ENCODE data around the gene RBM11.
"Not testable (repeated sequence)": the region's sequence is repeated elsewhere in the genome, so short reads cannot be mapped to it uniquely, and the experiment has no call there.

The RBM11 gene

GRCh38 chr21:14215971-14216641 is at the start of gene RBM11:
Gene RBM11, plus strand, starts transcription at chr21:14216157. Its CDS starts 30 bp downstream, at chr21:14216187.
- peak; percentile 39 to 85 (median 57) for DNase-seq (ENCODE audit: low read depth in 3 of 3)

DNA sequence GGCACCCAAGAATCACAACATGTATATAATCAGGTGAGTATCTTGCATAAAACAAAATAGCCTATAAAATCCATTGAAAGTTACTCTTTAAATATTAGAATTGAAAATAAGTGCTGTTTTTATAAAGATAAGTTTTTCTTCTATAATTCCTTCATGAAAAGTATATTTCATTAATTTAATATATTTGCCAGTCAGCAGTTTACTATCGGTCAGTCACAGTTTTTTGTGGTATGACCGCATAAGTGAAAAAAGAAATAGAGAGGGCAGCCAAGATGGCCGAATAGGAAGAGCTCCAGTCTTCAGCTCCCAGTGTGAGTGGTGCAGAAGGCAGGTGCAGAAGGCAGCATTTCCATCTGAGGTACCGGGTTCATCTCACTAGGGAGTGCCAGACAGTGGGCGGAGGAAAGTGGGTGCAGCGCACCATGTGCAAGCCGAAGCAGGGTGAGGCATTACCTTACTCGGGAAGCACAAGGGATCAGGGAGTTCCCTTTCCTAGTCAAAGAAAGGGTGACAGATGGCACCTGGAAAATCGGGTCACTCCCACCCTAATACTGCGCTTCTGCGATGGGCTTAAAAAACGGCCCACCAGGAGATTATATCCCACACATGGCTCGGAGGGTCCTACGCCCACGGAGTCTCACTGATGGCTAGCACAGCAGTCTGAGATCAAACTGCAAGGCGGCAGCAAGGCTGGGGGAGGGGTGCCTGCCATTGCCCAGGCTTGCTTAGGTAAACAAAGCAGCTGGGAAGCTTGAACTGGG is 49.3 kb upstream of the RBM11 start:
- not testable (repeated sequence) for DNase-seq (ENCODE audit: low read depth in 3 of 3)

DNA sequence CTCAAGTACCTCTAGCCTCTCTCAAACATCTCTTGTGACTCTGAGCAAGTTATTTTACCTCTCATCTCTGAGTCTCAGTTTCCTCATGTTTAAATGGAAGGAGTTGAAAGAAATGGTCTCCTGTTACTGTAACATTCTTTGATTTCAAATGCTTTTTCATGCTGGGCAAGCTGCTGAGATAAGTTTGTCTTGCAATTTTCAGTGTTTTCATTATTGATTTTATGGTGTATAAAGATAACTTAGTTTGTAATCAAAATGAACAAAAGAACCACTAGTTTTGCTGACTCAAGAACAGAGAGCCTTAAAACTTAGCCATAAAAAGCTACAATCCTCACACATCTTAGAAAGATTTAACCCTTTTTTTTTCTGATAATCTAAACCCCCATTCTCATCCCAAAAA is 9.7 kb upstream of the RBM11 start:
- no peak for DNase-seq (ENCODE audit: low read depth in 3 of 3)

GRCh38 chr21:14210738-14211137 is 5.2 kb upstream of the RBM11 start, which contains the start of gene LIPI:
Gene LIPI, minus strand, starts transcription at chr21:14210955. Its CDS starts 110 bp downstream, at chr21:14210845.
- no peak for DNase-seq (ENCODE audit: low read depth in 3 of 3)

- no peak for DNase-seq (ENCODE audit: low read depth in 3 of 3)
Measured at GRCh38 chr21:14213164-14213563, 2.8 kb upstream of the RBM11 start.

DNA sequence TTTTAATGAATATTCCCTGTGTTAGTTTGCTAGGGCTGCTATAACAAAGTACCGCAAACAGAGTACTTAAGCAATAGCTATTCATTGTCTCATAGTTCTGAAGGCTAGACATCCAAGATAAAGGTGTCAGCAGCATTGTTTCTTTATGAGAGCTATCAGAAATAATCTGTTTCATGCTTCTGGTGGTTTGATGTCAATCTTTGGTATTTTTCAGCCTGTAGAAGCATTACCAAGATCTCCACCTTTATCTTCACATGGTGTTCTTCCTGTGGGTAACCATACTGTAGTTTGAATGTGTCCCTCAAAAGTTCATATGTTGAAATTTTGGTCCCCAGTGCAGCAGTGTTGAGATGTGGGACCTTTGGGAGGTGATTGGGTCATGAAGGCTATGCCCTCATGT is 7.4 kb downstream of the RBM11 start:
- DNase-seq (ENCODE audit: low read depth in 3 of 3) = no peak

GRCh38 chr21:14229399-14229798 is 13.4 kb downstream of the RBM11 start:
- no peak for DNase-seq (ENCODE audit: low read depth in 3 of 3)

GRCh38 chr21:14235101-14235500 is 19.1 kb downstream of the RBM11 start:
- no peak for DNase-seq (ENCODE audit: low read depth in 3 of 3)

GRCh38 chr21:14236180-14236579 is 20.2 kb downstream of the RBM11 start:
- DNase-seq (ENCODE audit: low read depth in 3 of 3) = no peak

GRCh38 chr21:14239281-14239680 is 23.3 kb downstream of the RBM11 start:
- DNase-seq (ENCODE audit: low read depth in 3 of 3) = no peak

DNA sequence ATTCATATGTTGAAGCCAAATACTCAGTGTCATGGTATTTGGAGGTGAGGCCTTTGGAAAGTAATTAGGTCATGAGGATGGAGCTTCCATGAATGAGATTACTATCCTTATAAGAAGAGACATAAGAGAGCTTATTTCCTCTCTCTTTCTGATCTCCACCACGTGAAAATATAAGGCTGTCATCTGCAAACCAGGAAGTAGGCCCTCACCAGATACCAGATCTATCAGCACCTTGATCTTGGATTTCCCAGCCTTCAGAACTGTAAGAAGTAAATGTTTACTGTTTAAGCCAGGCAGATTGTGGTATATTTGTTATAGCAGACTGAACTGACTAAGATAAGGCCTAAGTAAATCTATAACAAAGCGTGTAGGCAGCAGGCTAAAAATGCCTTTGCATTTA is 25.3 kb downstream of the RBM11 start:
- DNase-seq (ENCODE audit: low read depth in 3 of 3) = no peak

GRCh38 chr21:14243461-14243860 is 27.5 kb downstream of the RBM11 start:
- no peak for DNase-seq (ENCODE audit: low read depth in 3 of 3)

DNA sequence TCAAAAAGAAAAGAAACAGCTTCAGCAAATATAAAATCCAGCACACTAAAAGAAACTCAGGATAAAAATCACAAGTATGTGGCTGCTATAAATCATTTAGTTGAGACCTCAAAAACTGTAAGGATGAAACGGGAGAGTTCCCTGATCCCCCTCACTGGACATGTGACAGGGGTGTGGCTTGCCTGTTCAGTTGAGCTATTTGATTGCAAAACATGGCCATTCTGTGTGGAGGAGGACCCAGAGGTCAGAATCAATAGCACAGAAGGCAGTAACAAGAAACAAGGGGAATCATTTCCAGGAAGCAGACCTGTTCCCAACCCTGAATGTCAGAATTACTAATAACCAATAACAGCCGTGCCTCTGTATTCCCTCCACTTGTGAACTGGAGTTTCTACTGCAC is 27.9 kb downstream of the RBM11 start:
- DNase-seq (ENCODE audit: low read depth in 3 of 3) = no peak

- DNase-seq (ENCODE audit: low read depth in 3 of 3) = no peak
Measured at GRCh38 chr21:14244911-14245310, 29.0 kb downstream of the RBM11 start.

DNA sequence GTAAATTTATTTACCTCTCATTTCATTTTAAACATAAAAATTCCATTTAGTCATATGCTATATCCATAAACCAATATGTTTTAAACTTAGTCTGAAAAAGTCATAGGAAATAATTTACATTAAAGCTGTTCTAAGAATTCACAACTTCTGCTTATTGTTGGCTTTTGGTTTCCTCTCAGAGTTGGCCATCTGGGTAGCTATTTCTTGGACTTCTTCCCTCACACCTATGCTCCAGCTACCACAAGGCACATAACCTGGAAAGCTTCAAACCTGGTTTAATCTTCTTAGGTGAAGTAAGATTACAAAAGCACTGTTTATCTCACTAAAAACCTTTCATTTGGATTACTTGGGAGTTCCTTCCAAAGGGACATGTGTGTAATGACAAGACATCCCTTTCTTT is 29.8 kb downstream of the RBM11 start:
- DNase-seq (ENCODE audit: low read depth in 3 of 3) = no peak

DNA sequence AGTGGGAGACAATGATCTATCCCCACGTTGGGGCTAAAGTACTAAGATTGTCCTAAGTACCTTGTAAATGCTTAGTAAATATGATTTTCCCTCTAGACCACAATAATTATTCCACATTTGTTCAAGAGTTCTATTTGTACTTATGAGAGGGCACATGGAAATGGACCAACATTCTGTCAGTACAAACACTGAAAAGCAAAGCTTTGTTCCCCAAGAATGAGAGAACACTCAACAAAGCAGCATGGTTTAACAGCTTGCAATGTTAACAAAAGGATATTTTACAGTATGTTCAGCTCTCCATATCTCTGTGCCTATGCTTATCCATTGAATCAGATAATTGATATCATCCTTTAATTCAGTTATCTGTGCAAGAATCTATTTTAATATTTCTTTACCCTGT is 35.4 kb downstream of the RBM11 start:
- DNase-seq (ENCODE audit: low read depth in 3 of 3) = no peak

- DNase-seq (ENCODE audit: low read depth in 3 of 3) = no peak
Measured at GRCh38 chr21:14259747-14260146, 43.8 kb downstream of the RBM11 start.

GRCh38 chr21:14260174-14260764 is 44.3 kb downstream of the RBM11 start:
- no peak for DNase-seq (ENCODE audit: low read depth in 3 of 3)

DNA sequence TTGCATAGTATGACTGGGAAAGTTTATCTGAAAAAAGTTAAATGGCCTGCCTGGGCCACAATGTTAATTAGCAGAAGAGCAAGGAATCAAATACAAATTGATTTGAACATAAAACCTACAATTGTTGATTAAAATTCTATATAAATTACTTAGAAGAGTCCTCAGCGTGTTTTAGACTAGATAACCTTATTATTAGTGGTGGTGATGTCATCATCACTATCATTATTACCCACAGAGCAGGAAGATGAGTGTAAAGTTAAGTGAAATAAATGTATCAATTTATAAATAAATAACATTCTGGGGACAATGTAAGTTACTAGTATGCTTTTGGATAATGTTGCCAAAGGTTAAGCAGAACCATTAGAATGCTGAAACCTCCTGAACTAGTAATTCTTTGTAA is 46.1 kb downstream of the RBM11 start:
- no peak for DNase-seq (ENCODE audit: low read depth in 3 of 3)

- DNase-seq (ENCODE audit: low read depth in 3 of 3) = no peak
Measured at GRCh38 chr21:14263879-14264278, 47.9 kb downstream of the RBM11 start.

- no peak for DNase-seq (ENCODE audit: low read depth in 3 of 3)
Measured at GRCh38 chr21:14265023-14265422, 49.1 kb downstream of the RBM11 start.

- DNase-seq (ENCODE audit: low read depth in 3 of 3) = no peak
Measured at GRCh38 chr21:14267076-14267475, 51.1 kb downstream of the RBM11 start.

DNA sequence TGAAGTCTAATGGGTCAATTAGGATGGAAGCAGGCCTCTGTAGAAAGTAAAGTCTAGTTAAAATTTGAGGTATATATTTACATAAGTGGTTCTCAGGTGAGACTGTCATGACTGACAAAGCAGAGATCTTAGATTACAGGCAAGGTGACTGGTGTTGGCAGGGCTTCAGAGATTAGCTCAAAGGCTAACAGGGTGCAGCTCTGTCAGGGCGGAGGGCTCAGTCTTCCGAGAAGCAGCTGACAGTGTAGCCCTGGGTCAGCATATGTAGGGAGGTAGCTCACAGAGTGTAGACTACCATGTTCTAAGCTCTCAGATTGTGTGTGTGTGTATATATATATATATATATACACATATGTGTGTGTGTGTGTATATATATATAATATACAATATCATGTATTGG is 54.7 kb downstream of the RBM11 start:
- no peak for DNase-seq (ENCODE audit: low read depth in 3 of 3)
